ENCODE data around the gene SCG5.

SCG5 gene

GRCh38 chr15:32659340-32660155 is 18.0 kb downstream of the SCG5 start:
- DNase-seq: no peak

- DNase-seq: no peak
These were observed 22.2 kb downstream of the SCG5 start for GRCh38 chr15:32663671-32664070.

GRCh38 chr15:32664796-32665195 is 23.3 kb downstream of the SCG5 start:
- DNase-seq: no peak

GRCh38 chr15:32667321-32667720 is 25.8 kb downstream of the SCG5 start:
- DNase-seq: no peak

- no peak for DNase-seq
These were observed 27.4 kb downstream of the SCG5 start for GRCh38 chr15:32668942-32669341.

DNA sequence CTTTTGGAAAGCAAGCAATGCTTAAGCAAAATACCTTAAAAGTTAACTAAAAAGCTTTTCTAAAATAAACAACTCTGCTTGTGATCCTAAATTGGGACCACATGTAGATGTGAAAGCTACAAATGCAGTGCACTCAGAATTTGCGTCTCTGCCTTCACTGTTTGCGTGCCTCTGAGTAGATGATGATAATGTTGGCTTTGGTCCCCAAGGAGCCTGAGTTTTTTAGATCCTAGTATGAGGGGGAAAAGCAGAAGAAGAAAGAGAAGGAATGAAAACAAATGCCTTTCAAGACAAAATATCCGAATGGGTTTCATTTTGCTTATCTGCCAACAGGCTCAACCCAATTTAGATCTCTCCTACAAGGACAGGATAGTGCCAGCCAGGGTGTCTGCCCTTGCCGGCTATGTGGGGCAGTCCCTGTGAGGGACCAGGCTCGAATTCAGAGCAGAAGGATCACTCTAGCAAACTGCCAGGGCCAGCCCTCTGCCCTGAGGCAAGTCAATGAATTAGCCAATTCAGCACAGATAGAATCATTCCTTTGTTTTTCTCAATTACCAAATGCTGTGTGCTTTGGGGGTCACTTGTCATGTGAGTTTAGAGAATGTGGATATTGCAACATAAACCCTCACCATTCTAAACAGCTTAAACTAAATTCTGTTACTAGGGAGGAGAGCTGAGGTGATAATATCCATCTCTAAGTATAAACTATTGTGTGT is 28.5 kb downstream of the SCG5 start:
- no peak for DNase-seq

- no peak for DNase-seq
These were observed 29.1 kb downstream of the SCG5 start for GRCh38 chr15:32670623-32671022.

- DNase-seq: no peak
These were observed 30.1 kb downstream of the SCG5 start for GRCh38 chr15:32671339-32672325.

DNA sequence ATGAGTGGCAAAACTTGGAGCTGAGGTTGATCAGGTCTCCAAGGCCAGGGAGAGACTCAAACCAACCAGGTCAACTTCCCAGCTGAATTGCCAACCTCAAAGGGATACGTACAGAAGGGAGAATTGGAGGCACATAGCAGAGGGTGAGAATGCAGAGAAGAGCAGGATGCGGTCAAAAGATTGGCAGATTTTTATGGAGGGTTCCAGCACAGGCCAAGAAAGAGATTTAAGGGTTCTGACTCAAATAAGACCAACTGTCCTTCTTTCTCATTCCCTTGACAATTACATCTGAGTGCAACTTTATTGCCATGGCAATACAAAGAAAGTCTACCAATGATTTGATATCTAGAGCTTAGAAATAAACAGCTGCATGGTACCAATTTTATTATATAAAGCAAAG is 33.2 kb downstream of the SCG5 start:
- DNase-seq: no peak

DNA sequence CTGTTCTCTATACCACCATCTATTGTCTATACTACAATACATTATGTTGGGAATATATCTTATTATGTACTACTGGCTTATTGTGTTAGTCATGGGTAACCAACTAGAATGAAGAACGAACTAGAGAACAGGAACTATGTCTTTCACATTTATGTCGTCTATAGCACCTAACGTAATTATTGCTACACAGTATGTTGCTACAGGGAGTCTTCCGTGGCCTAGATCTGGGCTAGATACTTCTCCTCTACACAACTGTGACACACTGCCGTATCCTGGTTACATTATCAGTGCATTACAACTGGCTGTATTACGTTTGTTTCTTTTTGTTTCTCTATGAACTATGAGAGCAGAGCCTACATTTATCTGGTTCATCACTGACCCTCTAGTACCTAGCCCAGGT is 34.0 kb downstream of the SCG5 start:
- DNase-seq: no peak

DNA sequence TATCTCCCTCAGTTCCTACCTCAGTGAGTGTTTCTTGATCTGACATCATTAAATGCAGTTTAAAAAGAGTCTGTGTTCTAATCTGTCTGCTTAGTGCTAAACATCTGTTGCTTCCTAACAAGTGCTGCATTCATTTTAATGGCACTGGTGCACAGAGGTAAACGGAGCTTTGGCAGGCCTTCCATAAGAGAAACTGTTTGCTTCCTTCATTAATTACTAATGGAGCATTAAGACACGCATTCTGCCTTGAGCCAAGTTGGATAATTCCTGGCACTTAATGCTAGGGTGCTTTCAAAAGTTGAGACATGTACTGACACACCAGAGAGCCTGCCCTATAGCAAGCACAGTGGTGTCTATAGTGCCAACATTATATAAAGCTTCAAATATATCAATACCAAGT is 34.7 kb downstream of the SCG5 start:
- no peak for DNase-seq

GRCh38 chr15:32677238-32677750 is 35.8 kb downstream of the SCG5 start:
- DNase-seq: no peak

GRCh38 chr15:32679298-32679690 is 37.8 kb downstream of the SCG5 start:
- no peak for DNase-seq

- no peak for DNase-seq
These were observed 41.1 kb downstream of the SCG5 start for GRCh38 chr15:32682569-32682968.

DNA sequence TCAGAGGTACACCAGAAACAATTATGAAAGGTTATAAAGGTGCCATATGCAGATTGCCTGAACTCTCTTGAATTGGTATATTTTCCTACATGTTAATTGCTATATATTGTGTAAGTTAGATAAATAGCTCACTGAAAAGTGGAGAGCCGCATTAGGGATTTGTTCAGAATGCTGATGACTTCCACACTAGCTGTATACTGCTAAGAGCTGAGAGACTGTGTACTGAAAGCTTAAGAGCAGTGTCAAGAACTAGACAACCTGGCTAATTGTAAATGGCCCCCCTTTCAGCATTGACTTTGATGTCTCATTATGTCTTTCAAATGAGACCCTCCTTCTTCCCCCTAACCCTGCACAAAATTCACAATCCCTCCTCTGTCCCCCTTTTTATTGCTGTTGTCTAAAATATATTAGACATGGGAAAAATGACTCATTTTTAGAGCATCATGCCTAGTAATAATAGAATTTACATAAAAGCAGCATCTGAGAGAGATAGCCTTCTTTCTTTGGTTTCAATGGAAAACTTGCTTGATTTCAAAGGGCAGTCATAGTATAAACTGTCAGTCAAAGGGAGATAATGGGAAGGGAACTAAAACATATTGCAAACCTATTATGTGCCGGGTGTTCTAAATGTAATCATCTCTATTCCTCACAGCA is 41.6 kb downstream of the SCG5 start:
- no peak for DNase-seq

DNA sequence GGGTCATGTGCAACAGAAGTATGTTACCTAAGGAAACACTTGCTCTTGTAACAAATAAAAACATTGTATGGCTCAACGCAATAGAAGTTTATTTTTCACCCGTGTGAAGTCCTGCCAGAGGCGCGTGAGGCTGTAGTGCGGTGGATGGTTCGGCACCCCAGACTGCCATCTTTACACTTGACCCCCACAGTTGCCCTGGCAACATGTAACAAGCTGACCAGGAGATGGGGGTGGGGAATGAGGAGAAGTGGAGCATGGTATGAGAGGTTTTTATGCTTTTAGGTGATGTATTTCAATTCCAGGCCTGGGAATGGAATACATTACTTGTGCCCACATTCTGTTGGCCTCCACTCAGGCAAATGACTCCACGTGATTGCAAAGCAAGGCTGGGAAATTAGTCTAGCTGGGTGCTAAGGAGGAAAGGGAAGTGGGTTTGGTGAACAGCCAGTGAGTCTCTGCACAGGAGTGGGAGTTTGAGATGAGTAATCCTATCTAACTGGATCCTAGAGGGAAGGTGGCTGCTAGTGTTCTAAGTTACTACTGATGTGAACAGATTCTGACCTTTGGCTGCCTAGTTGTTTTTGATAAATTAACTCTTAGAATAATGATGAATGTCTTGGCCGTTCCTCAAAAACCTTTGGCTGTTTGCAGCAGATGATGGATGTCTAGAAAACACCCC is 42.5 kb downstream of the SCG5 start:
- DNase-seq: no peak

DNA sequence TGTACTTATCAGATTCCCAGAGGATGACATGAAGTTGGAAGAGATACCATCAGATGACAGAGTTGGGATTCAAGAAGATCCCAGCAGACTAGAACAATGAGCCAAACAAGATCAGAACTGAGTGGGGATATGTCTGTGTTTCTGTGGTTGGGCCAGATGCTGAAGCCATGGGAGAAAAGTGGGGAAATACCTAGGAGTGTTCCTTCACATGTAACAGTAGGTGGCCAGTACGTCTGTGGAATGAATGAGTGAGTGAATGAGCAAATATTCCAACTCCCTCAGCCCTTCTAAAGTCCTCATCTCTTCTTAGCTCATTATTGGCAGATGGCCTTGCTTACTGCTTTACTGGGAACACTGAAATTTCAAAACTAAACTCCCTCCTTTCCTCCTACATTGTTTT is 44.1 kb downstream of the SCG5 start:
- no peak for DNase-seq

DNA sequence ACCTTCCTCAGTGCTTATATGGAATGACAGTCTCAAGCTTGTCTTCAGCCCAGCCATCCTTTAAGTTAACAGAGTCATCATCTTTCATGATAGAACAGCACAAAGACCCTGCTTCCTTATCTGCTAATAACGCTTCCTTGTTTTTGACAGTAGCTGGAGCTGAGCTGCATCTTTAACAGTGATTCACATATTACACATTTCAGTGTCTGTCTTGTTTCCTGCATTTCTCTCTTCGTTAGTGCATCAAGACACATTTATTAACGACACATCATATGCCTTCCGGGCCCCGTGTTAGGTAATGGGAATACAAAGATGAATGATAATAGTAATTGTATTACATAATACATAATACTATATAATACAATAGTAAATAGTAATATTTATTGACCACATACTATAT is 46.0 kb downstream of the SCG5 start:
- no peak for DNase-seq

GRCh38 chr15:32688151-32688639 is 46.7 kb downstream of the SCG5 start:
- DNase-seq: no peak

- DNase-seq: no peak
These were observed 49.6 kb downstream of the SCG5 start for GRCh38 chr15:32690941-32691688.

DNA sequence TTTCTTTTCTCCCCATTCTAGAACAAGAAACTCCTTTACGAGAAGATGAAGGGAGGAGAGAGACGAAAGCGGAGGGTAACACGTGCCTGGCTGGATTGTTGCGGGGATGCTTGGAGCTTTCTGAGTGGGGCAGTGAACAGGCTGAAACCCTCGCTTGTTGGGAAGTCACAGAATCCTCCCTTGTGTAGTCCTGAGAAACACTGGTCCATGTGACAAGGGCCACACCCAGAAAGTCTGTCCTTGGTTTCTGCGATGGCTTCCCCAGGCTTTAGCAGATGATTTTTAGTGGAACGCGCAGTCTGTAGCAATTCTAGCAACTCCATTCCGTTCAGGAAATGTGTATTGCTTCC is 50.2 kb downstream of the SCG5 start:
- DNase-seq: no peak
